ENCODE measurements around the gene WDR5B. TPM values are rescaled to one million over a fixed set of nuclear protein-coding genes. Genes with fewer than 3 reads are reported as not detected.

The WDR5B gene
- total and polyA plus RNA-seq, 2 of the 4 experiments (the other 2 are of a cell fraction) = 3.1 to 5.6 TPM

GRCh38 chr3:122416966-122417365, 1.1 kb upstream of the WDR5B start:
- H3K9me3 ChIP-seq (ENCODE audit: control insufficient read depth, insufficient read depth, low read length) = no peaks in the 10 kb centered on the region
- H2BK15ac ChIP-seq (ENCODE audit: low read depth, low read length) = no peak overlapping the region
- DNase-seq (no peak), ATAC-seq (ENCODE audit: low read depth) (no peak)
- peak overlapping the region; percentile 77; the same call in 1 of the 2 replicates for H3K23ac ChIP-seq (ENCODE audit: low read depth, low read length)
- ChIA-PET POLR2A (ENCODE audit: unreplicated experiment) (no interaction called here), CTCF (interaction anchor here (1.0 kb wide), 1 partner anchor 33 kb away, joined by 3 read pairs; the partner anchor contains the start of genes FAM162A and MIX23)
- intact Hi-C loops (cut with micrococcal nuclease) (no loop called here), in situ Hi-C loops (cut with MboI; ENCODE audit: low sequenced_read_pairs) (no loop called here), dilution Hi-C loops (cut with HindIII; ENCODE audit: low sequenced_read_pairs, unreplicated experiment) (no loop called here)
- H3K4me1 ChIP-seq (ENCODE audit: control insufficient read depth, insufficient read depth, low read length) = peaks cover 2% of the 10 kb centered on the region
- peak overlapping the region; percentile 86; the same call in 1 of the 2 replicates for H3K9ac ChIP-seq (ENCODE audit: low read depth, low read length)
- peaks cover 29 to 51% of the 10 kb centered on the region in 2 experiments for H3K79me1 ChIP-seq (ENCODE audit: low read depth in 1 of 2, low read length in 2 of 2)
- peak overlapping the region; percentile 94 for H2BK5ac ChIP-seq (ENCODE audit: low read depth, low read length, poor library complexity, severe bottlenecking)
- BruUV-seq (replicated peaks) = no TSS peak
- WGBS, 2 experiments (ENCODE audit: extremely low coverage in 2 of 2, insufficient read length in 1 of 2) = 60% methylated on average over 2 of the region's 14 CpGs; no CpG with 5 or more reads in 1 of the 2 experiments
- peak overlapping the region; percentile 71 for H3K4me2 ChIP-seq (ENCODE audit: low read depth, low read length)
- no peak overlapping the region; the same call in 1 of the 2 replicates for H4K91ac ChIP-seq (ENCODE audit: insufficient read depth, low read depth, low read length)
- no peak overlapping the region for H3K18ac ChIP-seq (ENCODE audit: low read depth, low read length)
- no peak overlapping the region for H2AFZ ChIP-seq (replicated peaks; ENCODE audit: low read length, poor library complexity)
- no peak overlapping the region for H2BK20ac ChIP-seq (ENCODE audit: low read depth, low read length)
- H3K4me3 ChIP-seq (ENCODE audit: insufficient read depth, low read depth, low read length) = peak overlapping the region; percentile 68
- H4K8ac ChIP-seq (ENCODE audit: low read depth in 2 of 2, low read length in 2 of 2) = peak overlapping the region; percentile 77 to 99; a peak in 3 of 4 replicates
- no peaks in the 10 kb centered on the region for H3K27me3 ChIP-seq (ENCODE audit: control insufficient read depth, insufficient read depth, low read length)
- H3K36me3 ChIP-seq (ENCODE audit: control insufficient read depth, insufficient read depth, low read length) = no peaks in the 10 kb centered on the region
- H3K4ac ChIP-seq (ENCODE audit: low read depth, low read length) = peak overlapping the region; percentile 87; the same call in 1 of the 2 replicates
- peak overlapping the region; percentile 52 for H4K5ac ChIP-seq (ENCODE audit: low read depth, low read length)
- no peaks in the 10 kb centered on the region for H4K20me1 ChIP-seq (ENCODE audit: insufficient read depth, low read length)
- TF ChIP-seq MXI1 (IDR thresholded peaks at IDR 0.05; ENCODE audit: borderline replicate concordance, low read depth, low read length) (no peak), FOS (IDR thresholded peaks at IDR 0.05; ENCODE audit: low read depth, low read length) (no peak), BHLHE40 (IDR thresholded peaks at IDR 0.05; ENCODE audit: low read depth, low read length) (no peak), MAFK (IDR thresholded peaks at IDR 0.05; ENCODE audit: low read depth, low read length) (no peak), MAZ (IDR thresholded peaks at IDR 0.05; ENCODE audit: borderline replicate concordance, low read depth, low read length) (no peak), CHD1 (IDR thresholded peaks at IDR 0.05; ENCODE audit: low read depth, low read length) (no peak), RFX5 (IDR thresholded peaks at IDR 0.05; ENCODE audit: low read depth, low read length) (no peak)
- TF ChIP-seq, protein P1, sequence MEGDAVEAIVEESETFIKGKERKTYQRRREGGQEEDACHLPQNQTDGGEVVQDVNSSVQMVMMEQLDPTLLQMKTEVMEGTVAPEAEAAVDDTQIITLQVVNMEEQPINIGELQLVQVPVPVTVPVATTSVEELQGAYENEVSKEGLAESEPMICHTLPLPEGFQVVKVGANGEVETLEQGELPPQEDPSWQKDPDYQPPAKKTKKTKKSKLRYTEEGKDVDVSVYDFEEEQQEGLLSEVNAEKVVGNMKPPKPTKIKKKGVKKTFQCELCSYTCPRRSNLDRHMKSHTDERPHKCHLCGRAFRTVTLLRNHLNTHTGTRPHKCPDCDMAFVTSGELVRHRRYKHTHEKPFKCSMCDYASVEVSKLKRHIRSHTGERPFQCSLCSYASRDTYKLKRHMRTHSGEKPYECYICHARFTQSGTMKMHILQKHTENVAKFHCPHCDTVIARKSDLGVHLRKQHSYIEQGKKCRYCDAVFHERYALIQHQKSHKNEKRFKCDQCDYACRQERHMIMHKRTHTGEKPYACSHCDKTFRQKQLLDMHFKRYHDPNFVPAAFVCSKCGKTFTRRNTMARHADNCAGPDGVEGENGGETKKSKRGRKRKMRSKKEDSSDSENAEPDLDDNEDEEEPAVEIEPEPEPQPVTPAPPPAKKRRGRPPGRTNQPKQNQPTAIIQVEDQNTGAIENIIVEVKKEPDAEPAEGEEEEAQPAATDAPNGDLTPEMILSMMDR (conservative IDR thresholded peaks at IDR 0.05; ENCODE audit: low read depth, low read length) = no peak
- peak overlapping the region; percentile 13; the same call in 1 of the 2 replicates for H3K27ac ChIP-seq (ENCODE audit: insufficient read depth, low read length)
- no peak overlapping the region for H3K56ac ChIP-seq (ENCODE audit: extremely low read depth, insufficient read depth, low read length)
- peaks cover 3% of the 10 kb centered on the region for H3K9me1 ChIP-seq (ENCODE audit: insufficient read depth, low read length)
- H3K14ac ChIP-seq (replicated peaks; ENCODE audit: low read depth, low read length) = 0 out of 2 replicates have a peak overlapping the region, but pooled peaks have one; percentile 95
- 0 out of 2 replicates have a peak overlapping the region, but pooled peaks have one; percentile 17 for H2AK5ac ChIP-seq (ENCODE audit: low read depth, low read length)
- H2BK120ac ChIP-seq (ENCODE audit: low read depth, low read length) = no peak overlapping the region
- H2AK9ac ChIP-seq (replicated peaks; ENCODE audit: low read depth, low read length, poor library complexity) = peak overlapping the region; percentile 84
